Upper lobe of right lung (tissue), 1 donor: ENCODE data around the gene NFASC. TPM values are rescaled to one million over a fixed set of nuclear protein-coding genes. Genes with fewer than 3 reads are reported as not detected.
A peak's percentile ranks its signal among the peaks of the same experiment; 100 is the strongest.

Source experiments
- ATAC-seq: fragments of 200-7000 bp; cut with Tn5 transposase; one replicate; pipeline ENCODE4 v1.9.1; 2020; ENCODE audit warnings: mild to moderate bottlenecking, moderate library complexity
- DNase-seq: peaks from one replicate; pipeline ENCODE4 v3.0.0-alpha.2; 2020
- H3K27ac ChIP-seq: fragments of 200-600 bp; one replicate; pipeline ENCODE4 v1.8.0; 2022
- H3K27me3 ChIP-seq: fragments of 200-600 bp; one replicate; pipeline ENCODE4 v1.8.0; 2022; ENCODE audit warnings: mild to moderate bottlenecking
- H3K36me3 ChIP-seq: fragments of 200-600 bp; one replicate; pipeline ENCODE4 v1.8.0; 2022
- H3K4me1 ChIP-seq: fragments of 200-600 bp; one replicate; pipeline ENCODE4 v1.8.0; 2022
- H3K4me3 ChIP-seq: fragments of 200-600 bp; one replicate; pipeline ENCODE4 v1.8.0; 2022; ENCODE audit warnings: mild to moderate bottlenecking
- H3K9me3 ChIP-seq: fragments of 200-600 bp; one replicate; pipeline ENCODE4 v1.8.0; 2022
- intact Hi-C: fragments of 100-400 bp; cut with DNase I; formaldehyde crosslinking; loops from one replicate; pipeline ENCODE4 v1.11.0; 2022
- total RNA-seq: library from RNA; stranded (reverse); fragmentation: NEBNext Ultra II Directional; extraction: Animal tissue kit (Norgen Biotek cat#: 25700); gene quantifications from one replicate; pipeline ENCODE4 v1.2.1, GENCODE V29; 2021
- TF ChIP-seq, protein P1 (sequence below): fragments of 200-600 bp; IDR thresholded peaks from one replicate; pipeline ENCODE4 v1.8.0; 2022; ENCODE audit warnings: antibody characterized with exemption
- donor health status: DM: no; HTN: yes; CAD: no; lungs with severe emphysema.

Gene NFASC
- total RNA-seq, 1 donor from 2014 or later = 24.1 TPM

DNA sequence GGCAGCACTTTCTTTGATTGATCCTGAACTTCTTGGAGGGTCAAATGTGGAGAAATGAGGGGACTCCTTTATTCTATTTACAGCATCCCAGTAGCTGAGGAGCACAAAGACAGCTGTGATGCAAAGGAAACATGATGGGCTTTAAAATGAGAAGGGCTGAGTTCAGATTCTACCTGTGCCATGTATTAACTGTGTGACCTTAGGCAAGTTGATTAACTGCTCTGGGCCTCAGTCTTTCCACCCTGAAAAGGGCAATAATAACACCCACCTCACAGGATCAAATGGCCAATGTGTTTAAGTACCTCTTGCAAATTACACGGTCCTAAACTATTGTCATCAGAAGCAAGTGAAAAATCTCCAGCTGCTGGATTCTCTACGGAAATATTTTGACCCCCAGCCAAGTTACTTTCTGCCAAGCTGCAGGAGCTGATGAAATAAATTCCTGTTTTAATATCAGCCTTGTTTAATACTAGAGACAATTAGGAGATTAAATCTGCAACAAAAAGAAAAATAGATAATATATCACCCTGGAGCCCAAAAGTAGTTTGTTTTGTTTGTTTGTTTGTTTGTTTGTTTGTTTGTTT lies 197.9 kb downstream of the NFASC start:
- ATAC-seq (no peak), DNase-seq (no peak)
- Histone ChIP-seq H3K27me3 (no peaks in the 10 kb centered on the region), H3K9me3 (no peaks in the 10 kb centered on the region), H3K4me3 (no peak overlapping the region), H3K36me3 (no peaks in the 10 kb centered on the region), H3K27ac (no peak overlapping the region), H3K4me1 (no peaks in the 10 kb centered on the region)
- TF ChIP-seq, protein P1, sequence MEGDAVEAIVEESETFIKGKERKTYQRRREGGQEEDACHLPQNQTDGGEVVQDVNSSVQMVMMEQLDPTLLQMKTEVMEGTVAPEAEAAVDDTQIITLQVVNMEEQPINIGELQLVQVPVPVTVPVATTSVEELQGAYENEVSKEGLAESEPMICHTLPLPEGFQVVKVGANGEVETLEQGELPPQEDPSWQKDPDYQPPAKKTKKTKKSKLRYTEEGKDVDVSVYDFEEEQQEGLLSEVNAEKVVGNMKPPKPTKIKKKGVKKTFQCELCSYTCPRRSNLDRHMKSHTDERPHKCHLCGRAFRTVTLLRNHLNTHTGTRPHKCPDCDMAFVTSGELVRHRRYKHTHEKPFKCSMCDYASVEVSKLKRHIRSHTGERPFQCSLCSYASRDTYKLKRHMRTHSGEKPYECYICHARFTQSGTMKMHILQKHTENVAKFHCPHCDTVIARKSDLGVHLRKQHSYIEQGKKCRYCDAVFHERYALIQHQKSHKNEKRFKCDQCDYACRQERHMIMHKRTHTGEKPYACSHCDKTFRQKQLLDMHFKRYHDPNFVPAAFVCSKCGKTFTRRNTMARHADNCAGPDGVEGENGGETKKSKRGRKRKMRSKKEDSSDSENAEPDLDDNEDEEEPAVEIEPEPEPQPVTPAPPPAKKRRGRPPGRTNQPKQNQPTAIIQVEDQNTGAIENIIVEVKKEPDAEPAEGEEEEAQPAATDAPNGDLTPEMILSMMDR = no peak
- intact Hi-C loops = loop anchor here (10.0 kb wide), 1 partner anchor 94 kb away; no protein-coding TSS in a partner anchor

GRCh38 chr1:205069371-205070125 lies 198.9 kb downstream of the NFASC start:
- TF ChIP-seq, protein P1 = no peak
- no peaks in the 10 kb centered on the region for H3K4me1 ChIP-seq
- H3K4me3 ChIP-seq = no peak overlapping the region
- DNase-seq (peak; percentile 51), ATAC-seq (no peak)
- intact Hi-C loops = loop anchor here (10.0 kb wide), 1 partner anchor 95 kb away; no protein-coding TSS in a partner anchor
- H3K9me3 ChIP-seq = no peaks in the 10 kb centered on the region
- no peaks in the 10 kb centered on the region for H3K27me3 ChIP-seq
- H3K36me3 ChIP-seq = no peaks in the 10 kb centered on the region
- H3K27ac ChIP-seq = no peak overlapping the region

DNA sequence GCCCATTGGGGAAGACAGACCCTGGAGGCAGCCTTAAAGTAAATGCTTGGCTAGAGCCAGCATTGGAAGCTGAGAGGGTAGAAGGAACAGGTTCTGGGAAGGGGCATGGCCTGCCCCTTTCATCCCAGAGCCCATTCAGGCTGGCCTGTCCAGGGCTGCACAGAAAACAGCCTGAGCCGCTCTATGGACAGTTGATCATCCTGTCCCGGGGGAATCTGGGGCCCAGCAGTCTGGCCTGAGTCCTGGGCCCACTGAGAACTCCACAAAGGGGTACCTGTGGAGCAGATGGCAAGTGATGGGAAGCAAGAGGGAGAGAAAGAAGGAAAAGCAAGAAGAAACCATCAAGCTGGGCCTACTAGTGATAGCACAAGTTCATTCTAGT lies 200.4 kb downstream of the NFASC start:
- Histone ChIP-seq H3K4me1 (no peaks in the 10 kb centered on the region), H3K4me3 (no peak overlapping the region), H3K9me3 (no peaks in the 10 kb centered on the region), H3K36me3 (no peaks in the 10 kb centered on the region), H3K27me3 (no peaks in the 10 kb centered on the region), H3K27ac (no peak overlapping the region)
- no peak for ATAC-seq
- TF ChIP-seq, protein P1 = no peak
- DNase-seq = peak; percentile 31
- intact Hi-C loops = no loop called here

- no peaks in the 10 kb centered on the region for H3K27me3 ChIP-seq
- H3K4me1 ChIP-seq = no peaks in the 10 kb centered on the region
- no peak overlapping the region for H3K27ac ChIP-seq
- ATAC-seq (no peak), DNase-seq (peak; percentile 30)
- no peaks in the 10 kb centered on the region for H3K9me3 ChIP-seq
- intact Hi-C loops = no loop called here
- H3K4me3 ChIP-seq = no peak overlapping the region
- no peaks in the 10 kb centered on the region for H3K36me3 ChIP-seq
- TF ChIP-seq, protein P1 = no peak
Observed at GRCh38 chr1:205071801-205072200, 201.1 kb downstream of the NFASC start.

GRCh38 chr1:205072286-205072685 lies 201.6 kb downstream of the NFASC start:
- H3K36me3 ChIP-seq = no peaks in the 10 kb centered on the region
- no peak for ATAC-seq
- H3K4me1 ChIP-seq = no peaks in the 10 kb centered on the region
- DNase-seq = peak; percentile 37
- H3K4me3 ChIP-seq = no peak overlapping the region
- no peaks in the 10 kb centered on the region for H3K9me3 ChIP-seq
- H3K27me3 ChIP-seq = no peaks in the 10 kb centered on the region
- intact Hi-C loops = no loop called here
- TF ChIP-seq, protein P1 = no peak
- no peak overlapping the region for H3K27ac ChIP-seq

Other genes starting within 250 kb of the NFASC start
- 3.2 TPM for gene LRRN2, start 185.1 kb upstream of the NFASC start, total RNA-seq
- not detected for gene CNTN2, start 172.3 kb downstream of the NFASC start, total RNA-seq
- gene TMEM81, start 213.6 kb downstream of the NFASC start, total RNA-seq = 3.5 TPM